H9 (cell line): Measurements from ENCODE around the gene PRPF38B. TPM values are rescaled to one million over a fixed set of nuclear protein-coding genes. Genes with fewer than 3 reads are reported as not detected.

Source experiments
- DNase-seq: peaks from one replicate; pipeline ENCODE4 v3.0.0-alpha.2; 2017
- H2AFZ ChIP-seq: one replicate; pipeline ENCODE4 v1.6.1; 2013; ENCODE audit warnings: mild to moderate bottlenecking, low read length, control low read depth, moderate library complexity
- H2AK5ac ChIP-seq: 2 replicates; pipeline ENCODE4 v1.6.1; 2013; ENCODE audit warnings: low read length, control low read depth, mixed read lengths; ENCODE audit not compliant: insufficient read length
- H2BK120ac ChIP-seq: one replicate; pipeline ENCODE4 v1.6.1; 2013; ENCODE audit warnings: low read depth, mild to moderate bottlenecking, low read length, control low read depth, inconsistent platforms; ENCODE audit not compliant: poor library complexity, severe bottlenecking
- H2BK12ac ChIP-seq: 2 replicates; pipeline ENCODE4 v1.6.1; 2013; ENCODE audit warnings: low read length, control low read depth, mixed read lengths, low read depth; ENCODE audit not compliant: insufficient read length
- H2BK15ac ChIP-seq: 2 replicates; pipeline ENCODE4 v1.6.1; 2013; ENCODE audit warnings: low read depth, low read length, control low read depth
- H2BK20ac ChIP-seq: one replicate; pipeline ENCODE4 v1.6.1; 2013; ENCODE audit warnings: low read depth, mild to moderate bottlenecking, low read length, control low read depth, inconsistent platforms; ENCODE audit not compliant: poor library complexity, severe bottlenecking
- H2BK5ac ChIP-seq: 2 replicates; pipeline ENCODE4 v1.6.1; 2013; ENCODE audit warnings: low read length, control low read depth, mixed read lengths; ENCODE audit not compliant: insufficient read length
- H3K14ac ChIP-seq: 2 replicates; pipeline ENCODE4 v1.6.1; 2013; ENCODE audit warnings: low read length, control low read depth; ENCODE audit not compliant: insufficient read depth
- H3K18ac ChIP-seq: 2 replicates; pipeline ENCODE4 v1.6.1; 2013; ENCODE audit warnings: low read depth, mild to moderate bottlenecking, mixed read lengths, low read length, control low read depth; ENCODE audit not compliant: insufficient read length
- H3K23ac ChIP-seq: 2 replicates; pipeline ENCODE4 v1.6.1; 2013; ENCODE audit warnings: low read length, control low read depth, mixed read lengths, low read depth; ENCODE audit not compliant: insufficient read length
- H3K23me2 ChIP-seq: 2 replicates; pipeline ENCODE4 v1.6.1; 2013; ENCODE audit warnings: low read depth, mild to moderate bottlenecking, mixed read lengths, low read length, control low read depth; ENCODE audit not compliant: insufficient read length, poor library complexity, severe bottlenecking
- H3K27ac ChIP-seq: 2 replicates; pipeline ENCODE4 v1.5.1; 2013; ENCODE audit warnings: low read length, control low read depth, mixed read lengths, low read depth; ENCODE audit not compliant: insufficient read length
- H3K27me3 ChIP-seq: 2 replicates; pipeline ENCODE4 v1.6.1; 2013; ENCODE audit warnings: low read length, control low read depth, inconsistent platforms; ENCODE audit not compliant: insufficient read depth
- H3K4ac ChIP-seq: 2 replicates; pipeline ENCODE4 v1.6.1; 2013; ENCODE audit warnings: low read depth, mild to moderate bottlenecking, control low read depth, inconsistent platforms, low read length, moderate library complexity
- H3K4me1 ChIP-seq: 2 replicates; pipeline ENCODE4 v1.6.1; 2013; ENCODE audit warnings: low read length, control low read depth, inconsistent platforms; ENCODE audit not compliant: insufficient read depth
- H3K4me2 ChIP-seq: 2 replicates; pipeline ENCODE4 v1.6.1; 2013; ENCODE audit warnings: low read length, control low read depth, mixed read lengths; ENCODE audit not compliant: insufficient read length, insufficient read depth
- H3K56ac ChIP-seq: 2 replicates; pipeline ENCODE4 v1.6.1; 2013; ENCODE audit warnings: low read depth, mild to moderate bottlenecking, mixed read lengths, low read length, control low read depth; ENCODE audit not compliant: insufficient read length
- H3K79me1 ChIP-seq: 2 replicates; pipeline ENCODE4 v1.6.1; 2013; ENCODE audit warnings: low read depth, mild to moderate bottlenecking, moderate library complexity, low read length, control low read depth, inconsistent platforms; ENCODE audit not compliant: insufficient read depth, poor library complexity, severe bottlenecking
- H3K79me2 ChIP-seq: 2 replicates; pipeline ENCODE4 v1.6.1; 2013; ENCODE audit warnings: low read length, control low read depth, inconsistent platforms; ENCODE audit not compliant: insufficient read depth
- H3K9ac ChIP-seq: 2 replicates; pipeline ENCODE4 v1.6.1; 2013; ENCODE audit warnings: low read length, control low read depth, mixed read lengths; ENCODE audit not compliant: insufficient read length; ENCODE audit errors: extremely low read depth
- H3K9me3 ChIP-seq: one replicate; pipeline ENCODE4 v1.6.1; 2013; ENCODE audit warnings: low read depth, low read length, inconsistent platforms; ENCODE audit not compliant: control insufficient read depth
- H3T11ph ChIP-seq: one replicate; pipeline ENCODE4 v1.6.1; 2013; ENCODE audit warnings: mild to moderate bottlenecking, low read length, control low read depth, inconsistent platforms
- H4K20me1 ChIP-seq: one replicate; pipeline ENCODE4 v1.6.1; 2013; ENCODE audit not compliant: control insufficient read depth, insufficient read length, insufficient read depth
- H4K5ac ChIP-seq: 2 replicates; pipeline ENCODE4 v1.6.1; 2013; ENCODE audit warnings: low read depth, mild to moderate bottlenecking, mixed read lengths, low read length, control low read depth; ENCODE audit not compliant: insufficient read length
- H4K8ac ChIP-seq: replicated peaks from 2 replicates; pipeline ENCODE4 v1.6.1; 2013; ENCODE audit warnings: low read length, control low read depth, mixed read lengths, low read depth; ENCODE audit not compliant: insufficient read length
- H4K91ac ChIP-seq: 2 replicates; pipeline ENCODE4 v1.6.1; 2013; ENCODE audit warnings: low read depth, mild to moderate bottlenecking, moderate library complexity, mixed read lengths, low read length, control low read depth; ENCODE audit not compliant: insufficient read length
- H3K27ac Mint-ChIP-seq, 3 experiments: 2 replicates in 2 of 3; 3 replicates in 1 of 3; pipeline ENCODE4 v1.8.0; 2020 to 2021; ENCODE audit warnings: mixed read lengths in 3 of 3, mild to moderate bottlenecking in 1 of 3, moderate library complexity in 1 of 3
- H3K27me3 Mint-ChIP-seq: 2 replicates; pipeline ENCODE4 v1.8.0; 2021; ENCODE audit warnings: low read depth, mild to moderate bottlenecking, moderate library complexity, mixed read lengths
- H3K36me3 Mint-ChIP-seq, 3 experiments: 2 replicates in 2 of 3; 3 replicates in 1 of 3; pipeline ENCODE4 v1.8.0; 2020 to 2021; ENCODE audit warnings: low read depth in 3 of 3, mixed read lengths in 3 of 3; ENCODE audit not compliant: insufficient read depth in 1 of 3
- H3K4me1 Mint-ChIP-seq, 2 experiments: 2 replicates each; pipeline ENCODE4 v1.8.0; 2020; ENCODE audit warnings: mixed read lengths in 2 of 2
- H3K4me3 Mint-ChIP-seq, 2 experiments: 2 replicates in 1 of 2; 3 replicates in 1 of 2; pipeline ENCODE4 v1.8.0; 2020 to 2021; ENCODE audit warnings: mild to moderate bottlenecking in 2 of 2, mixed read lengths in 2 of 2, moderate library complexity in 1 of 2
- H3K9me3 Mint-ChIP-seq, 2 experiments: 2 replicates in 1 of 2; 3 replicates in 1 of 2; pipeline ENCODE4 v1.8.0; 2020; ENCODE audit warnings: mild to moderate bottlenecking in 2 of 2, mixed read lengths in 2 of 2, moderate library complexity in 1 of 2
- WGBS: extraction: QIAGEN DNeasy Blood & Tissue Kit; methylation state at CpG from one replicate; pipeline ENCODE4 v1.1.7; 2013; ENCODE audit warnings: missing lambda C conversion rate, low lambda C conversion rate, mixed read lengths; ENCODE audit not compliant: insufficient read length; ENCODE audit errors: extremely low coverage; 5-methylcytosine and 5-hydroxymethylcytosine counted together
- total RNA-seq: library from RNA; stranded (reverse); gene quantifications from 2 replicates; pipeline ENCODE4 v1.2.1, GENCODE V29; 2021
- TF ChIP-seq, protein P1 (sequence below): fragments of 200-600 bp; sonication (generic); conservative IDR thresholded peaks from 3 replicates; pipeline ENCODE4 v1.8.0; 2021; ENCODE audit warnings: antibody characterized with exemption, mild to moderate bottlenecking

PRPF38B gene
- total RNA-seq, 1 experiment from 2014 or later: 60.0 TPM

- H3K36me3 Mint-ChIP-seq: peaks cover 2 to 4% (median 3%) of the 10 kb centered on the region in 3 experiments; a peak in 4 of 7 replicates
- H3K4me2 ChIP-seq: peak overlapping the region; percentile 48
- no peak overlapping the region for H3K27ac ChIP-seq
Measured at GRCh38 chr1:108745980-108746381, 53.9 kb downstream of the PRPF38B start.

More at GRCh38 chr1:108745980-108746381, 53.9 kb downstream of the PRPF38B start:
- Histone ChIP-seq H3T11ph (no peak overlapping the region), H3K4ac (no peak overlapping the region), H3K14ac (no peak overlapping the region), H2BK5ac (no peak overlapping the region), H2BK20ac (no peak overlapping the region), H2BK12ac (no peak overlapping the region), H4K5ac (no peak overlapping the region), H3K9me3 (no peaks in the 10 kb centered on the region), H4K20me1 (no peaks in the 10 kb centered on the region), H4K8ac (no peak overlapping the region), H3K79me2 (no peaks in the 10 kb centered on the region; the same call in 1 of the 2 replicates), H2BK15ac (no peak overlapping the region), H3K27me3 (no peaks in the 10 kb centered on the region), H3K56ac (no peak overlapping the region), H2AK5ac (no peak overlapping the region), H2BK120ac (no peak overlapping the region), H3K4me1 (no peaks in the 10 kb centered on the region), H3K18ac (no peak overlapping the region), H3K79me1 (no peaks in the 10 kb centered on the region), H4K91ac (no peak overlapping the region), H3K23ac (no peak overlapping the region), H3K9ac (no peak overlapping the region), H3K23me2 (no peaks in the 10 kb centered on the region), H2AFZ (no peak overlapping the region)
- H3K27ac Mint-ChIP-seq: peak overlapping the region in 1 of 3 experiments; percentile 98; a peak in 1 of 7 replicates
- H3K4me3 Mint-ChIP-seq: peak overlapping the region; percentile 92 to 98
- DNase-seq: no peak
- peaks cover 10% of the 10 kb centered on the region for H3K27me3 Mint-ChIP-seq
- no CpG with 5 or more reads among the region's 3 CpGs for WGBS
- H3K4me1 Mint-ChIP-seq: peaks cover 16% of the 10 kb centered on the region in 2 experiments
- TF ChIP-seq, protein P1, sequence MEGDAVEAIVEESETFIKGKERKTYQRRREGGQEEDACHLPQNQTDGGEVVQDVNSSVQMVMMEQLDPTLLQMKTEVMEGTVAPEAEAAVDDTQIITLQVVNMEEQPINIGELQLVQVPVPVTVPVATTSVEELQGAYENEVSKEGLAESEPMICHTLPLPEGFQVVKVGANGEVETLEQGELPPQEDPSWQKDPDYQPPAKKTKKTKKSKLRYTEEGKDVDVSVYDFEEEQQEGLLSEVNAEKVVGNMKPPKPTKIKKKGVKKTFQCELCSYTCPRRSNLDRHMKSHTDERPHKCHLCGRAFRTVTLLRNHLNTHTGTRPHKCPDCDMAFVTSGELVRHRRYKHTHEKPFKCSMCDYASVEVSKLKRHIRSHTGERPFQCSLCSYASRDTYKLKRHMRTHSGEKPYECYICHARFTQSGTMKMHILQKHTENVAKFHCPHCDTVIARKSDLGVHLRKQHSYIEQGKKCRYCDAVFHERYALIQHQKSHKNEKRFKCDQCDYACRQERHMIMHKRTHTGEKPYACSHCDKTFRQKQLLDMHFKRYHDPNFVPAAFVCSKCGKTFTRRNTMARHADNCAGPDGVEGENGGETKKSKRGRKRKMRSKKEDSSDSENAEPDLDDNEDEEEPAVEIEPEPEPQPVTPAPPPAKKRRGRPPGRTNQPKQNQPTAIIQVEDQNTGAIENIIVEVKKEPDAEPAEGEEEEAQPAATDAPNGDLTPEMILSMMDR: no peak
- H3K9me3 Mint-ChIP-seq: no peaks in the 10 kb centered on the region
